ENCODE results near the gene ELFN2.
A peak's percentile ranks its signal among the peaks of the same experiment; 100 is the strongest.
"Not testable (repeated sequence)": the region's sequence is repeated elsewhere in the genome, so short reads cannot be mapped to it uniquely, and the experiment has no call there.

Gene ELFN2

GRCh38 chr22:37409459-37410050 is 17.7 kb downstream of the ELFN2 start:
- no peak for DNase-seq

GRCh38 chr22:37409031-37409430 is 18.2 kb downstream of the ELFN2 start:
- DNase-seq = no peak

DNA sequence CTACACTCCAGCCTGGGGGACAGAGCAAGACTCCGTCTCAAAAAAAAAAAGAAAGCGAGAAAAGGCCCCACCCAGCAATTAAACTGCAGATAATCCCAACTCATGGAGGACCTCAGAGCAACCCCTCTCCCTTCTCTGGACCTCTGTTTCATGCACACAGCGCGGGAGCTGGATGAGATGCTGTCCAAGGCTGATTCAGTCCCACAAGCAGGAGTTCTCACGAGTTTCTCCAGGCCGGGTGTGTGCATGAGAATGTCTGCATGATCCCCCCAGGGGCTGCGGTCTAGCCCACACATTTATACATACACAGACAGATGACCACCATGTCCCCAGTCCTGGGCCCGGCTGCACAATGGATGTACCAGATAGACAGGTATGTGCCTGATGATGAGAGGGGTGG is 19.4 kb downstream of the ELFN2 start:
- no peak for DNase-seq

DNA sequence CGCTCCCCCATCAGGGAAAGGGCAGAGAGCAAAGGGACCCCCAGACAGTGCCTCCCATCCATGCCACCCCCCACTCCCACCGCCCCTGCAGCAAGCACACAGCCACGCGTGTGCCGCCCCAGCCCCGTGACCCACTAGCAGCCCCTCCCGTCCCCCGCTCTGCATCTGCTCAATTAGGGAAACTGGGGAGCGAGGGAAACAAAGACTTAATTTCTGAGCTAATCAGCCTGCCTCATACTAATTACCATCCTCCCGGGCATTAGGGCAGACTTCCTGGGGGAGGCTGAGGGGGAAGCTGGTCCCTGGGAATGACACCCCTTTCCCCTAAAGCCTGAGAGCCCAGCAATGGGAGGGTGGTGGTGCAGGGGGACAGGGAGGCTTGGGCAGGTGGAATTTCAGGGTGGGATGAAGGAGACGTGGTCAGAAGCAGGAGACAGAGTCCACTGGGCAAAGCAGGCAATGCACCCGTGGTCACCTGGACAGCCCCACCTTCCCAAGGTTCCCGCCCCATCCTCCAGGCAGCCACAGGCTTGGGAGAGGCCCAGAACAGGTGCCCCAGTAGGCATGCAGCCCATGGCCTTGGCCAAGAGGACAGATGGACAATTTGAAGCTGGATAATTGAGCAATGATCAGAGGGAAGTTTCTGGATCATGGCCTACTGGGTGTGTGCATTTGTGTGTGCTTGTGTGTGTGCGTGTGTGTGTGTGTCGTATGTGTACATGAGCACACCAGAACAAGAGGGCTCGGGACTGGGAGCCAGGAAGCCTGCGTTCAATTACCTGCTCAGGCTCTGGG is 20.6 kb downstream of the ELFN2 start:
- no peak for DNase-seq

DNA sequence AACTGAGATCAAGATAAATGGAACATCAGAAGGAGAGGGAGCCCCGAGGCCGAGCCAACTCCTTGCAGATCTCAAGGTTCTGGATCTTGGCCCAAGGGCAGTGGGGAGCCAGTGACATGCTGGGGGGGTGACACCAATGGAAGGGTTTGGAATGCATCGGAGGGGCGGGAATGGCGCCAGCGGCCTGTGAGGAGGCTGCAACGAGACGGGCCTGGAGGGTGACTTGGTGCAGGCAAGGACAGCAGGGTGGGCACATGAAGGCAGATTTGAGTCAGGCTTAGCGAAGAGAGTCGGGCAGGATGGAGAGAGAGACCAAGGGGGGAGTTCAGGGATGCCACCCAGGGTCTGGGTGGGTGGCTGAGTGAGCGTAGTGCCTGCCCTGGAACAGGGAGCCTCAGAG is 23.2 kb downstream of the ELFN2 start:
- no peak for DNase-seq

DNA sequence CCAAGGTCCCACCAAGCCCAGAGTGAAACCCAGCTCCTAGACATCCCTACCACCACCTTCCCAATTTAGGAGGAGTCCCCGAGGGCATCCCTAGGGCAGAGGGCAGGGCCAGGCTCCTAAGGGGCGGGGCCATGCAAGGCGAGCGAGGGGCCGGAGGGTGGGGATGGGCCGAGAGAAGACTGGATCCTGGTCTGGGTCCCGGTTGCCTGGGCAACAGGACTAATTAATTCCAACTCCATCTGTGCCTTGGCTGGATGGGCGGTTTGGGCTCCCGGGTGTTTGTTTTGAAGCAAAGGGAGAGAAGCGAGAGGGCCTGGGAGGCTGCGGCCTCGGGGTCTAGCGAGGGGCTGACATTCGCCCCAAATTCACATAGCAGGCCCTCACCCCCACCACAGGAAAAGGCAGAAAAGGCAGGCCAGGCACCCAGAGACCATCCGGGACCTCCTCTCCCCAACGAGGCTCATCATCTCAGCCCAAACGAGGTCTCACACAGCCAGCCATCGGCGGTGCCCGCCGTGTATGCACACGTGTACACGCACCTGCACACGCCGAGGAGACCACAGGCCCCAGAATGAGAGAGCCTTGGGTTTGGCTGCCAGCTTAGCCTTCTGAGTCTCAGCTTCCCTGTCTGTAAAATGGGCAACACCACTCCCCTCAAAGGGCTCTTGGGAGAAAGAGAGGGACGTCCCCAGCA is 23.9 kb downstream of the ELFN2 start:
- no peak for DNase-seq

DNA sequence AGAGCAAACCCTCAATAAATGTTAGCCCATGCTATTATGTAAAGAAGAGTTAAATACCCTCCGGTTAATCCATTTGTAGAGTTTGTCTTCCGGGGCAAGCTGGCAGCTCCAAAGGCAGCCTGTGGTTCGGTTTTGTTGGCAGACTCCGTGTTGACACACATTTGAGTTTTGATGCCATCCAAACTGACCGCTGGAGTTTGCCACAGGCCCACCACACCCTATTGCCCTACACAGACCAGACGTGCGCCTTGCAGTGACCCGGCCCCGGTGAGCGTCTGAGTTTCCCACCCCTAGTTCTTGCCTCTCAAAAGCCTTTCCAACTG is 25.1 kb downstream of the ELFN2 start:
- no peak for DNase-seq

- DNase-seq = peak; percentile 76
Observed at GRCh38 chr22:37401401-37402183, 25.7 kb downstream of the ELFN2 start.

DNA sequence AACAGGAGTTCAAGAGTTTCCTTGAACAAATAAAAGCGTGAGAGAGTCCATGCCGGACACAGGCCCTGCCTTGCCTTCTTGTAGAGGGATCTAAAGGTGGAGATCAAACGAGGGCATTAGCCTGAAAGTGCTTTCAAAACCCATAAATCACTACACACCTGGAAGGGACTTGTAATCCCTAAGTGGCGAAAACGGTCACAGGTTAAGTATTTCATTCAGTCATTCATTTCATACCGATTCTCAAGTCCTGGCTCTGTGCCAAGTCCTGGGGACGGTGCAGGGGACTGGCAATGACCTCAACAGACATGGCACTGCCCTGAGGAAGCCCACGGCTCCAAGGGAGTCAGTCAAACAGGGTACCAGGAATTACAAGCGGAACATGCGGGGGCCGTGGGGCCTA is 26.6 kb downstream of the ELFN2 start:
- DNase-seq = no peak

- DNase-seq = not testable (repeated sequence)
Observed at GRCh38 chr22:37399457-37399856, 27.8 kb downstream of the ELFN2 start.

DNA sequence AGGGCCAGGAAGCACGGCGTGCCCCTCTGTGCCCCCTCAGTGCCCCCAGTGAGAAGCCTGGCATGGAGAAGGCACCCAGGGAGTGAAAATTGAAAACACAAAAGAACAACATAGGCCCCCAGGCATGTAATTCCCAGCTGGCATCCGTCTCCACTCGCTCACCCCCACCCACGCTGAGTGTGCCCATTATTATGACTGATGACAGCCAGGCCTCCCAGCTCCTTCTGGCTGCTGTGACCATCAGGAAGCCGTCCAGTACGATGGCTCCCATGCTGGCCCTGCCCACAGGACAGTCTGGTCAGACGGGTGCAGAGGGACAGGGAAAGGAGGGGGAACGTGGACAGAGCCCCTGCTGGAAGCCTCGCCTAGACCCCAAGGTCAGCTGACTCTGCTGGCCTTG is 30.1 kb downstream of the ELFN2 start:
- DNase-seq = no peak

DNA sequence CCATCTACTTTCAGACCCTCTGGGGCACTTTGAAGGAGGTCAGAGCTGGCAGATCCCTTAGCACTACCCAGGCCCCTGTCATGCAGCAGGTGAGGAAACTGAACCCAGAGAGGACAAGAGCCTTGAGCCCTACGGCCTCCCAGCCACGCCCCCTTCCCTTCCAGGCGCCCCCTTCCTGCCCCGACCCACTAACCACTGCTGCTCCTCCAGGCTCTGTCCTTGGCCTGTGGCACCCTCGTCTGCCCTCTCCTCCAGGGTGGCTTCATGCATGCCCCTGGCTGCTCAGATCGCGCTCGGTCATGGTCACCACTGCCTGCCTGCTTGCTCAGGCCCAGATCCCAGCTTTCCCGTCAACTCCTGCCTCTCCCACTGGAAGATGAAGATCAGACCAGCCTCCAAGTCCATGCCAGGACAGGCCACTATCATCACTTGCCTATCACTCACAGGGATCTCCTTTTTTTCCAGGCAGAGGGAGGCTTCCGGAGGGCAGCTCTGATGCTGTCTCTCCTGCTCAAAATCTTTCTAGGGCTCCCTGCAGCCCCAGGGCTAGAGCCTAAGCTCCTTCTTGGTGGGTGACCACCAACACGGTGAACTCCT is 30.7 kb downstream of the ELFN2 start:
- DNase-seq = no peak

DNA sequence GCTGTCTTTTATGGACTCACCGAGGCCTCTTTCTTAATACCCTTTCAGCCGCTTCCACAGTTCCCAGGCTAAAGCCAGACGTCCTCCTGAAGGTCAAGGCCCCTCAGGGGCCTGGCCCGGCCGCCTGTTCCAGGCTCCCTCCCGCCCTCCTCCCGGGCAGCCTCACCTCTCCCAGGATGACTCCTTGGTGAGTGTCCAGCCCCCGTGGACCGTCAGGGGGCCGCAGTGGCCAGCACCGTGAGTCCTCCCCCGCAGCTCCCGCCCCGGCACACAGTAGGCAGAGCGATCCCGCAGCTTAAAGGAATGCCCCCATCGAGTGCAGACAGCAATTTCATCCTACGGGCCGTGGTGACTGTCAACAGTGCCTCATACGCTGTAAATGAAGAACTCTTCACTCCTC is 32.9 kb downstream of the ELFN2 start:
- DNase-seq = no peak

GRCh38 chr22:37393746-37394145 is 33.5 kb downstream of the ELFN2 start:
- no peak for DNase-seq

DNA sequence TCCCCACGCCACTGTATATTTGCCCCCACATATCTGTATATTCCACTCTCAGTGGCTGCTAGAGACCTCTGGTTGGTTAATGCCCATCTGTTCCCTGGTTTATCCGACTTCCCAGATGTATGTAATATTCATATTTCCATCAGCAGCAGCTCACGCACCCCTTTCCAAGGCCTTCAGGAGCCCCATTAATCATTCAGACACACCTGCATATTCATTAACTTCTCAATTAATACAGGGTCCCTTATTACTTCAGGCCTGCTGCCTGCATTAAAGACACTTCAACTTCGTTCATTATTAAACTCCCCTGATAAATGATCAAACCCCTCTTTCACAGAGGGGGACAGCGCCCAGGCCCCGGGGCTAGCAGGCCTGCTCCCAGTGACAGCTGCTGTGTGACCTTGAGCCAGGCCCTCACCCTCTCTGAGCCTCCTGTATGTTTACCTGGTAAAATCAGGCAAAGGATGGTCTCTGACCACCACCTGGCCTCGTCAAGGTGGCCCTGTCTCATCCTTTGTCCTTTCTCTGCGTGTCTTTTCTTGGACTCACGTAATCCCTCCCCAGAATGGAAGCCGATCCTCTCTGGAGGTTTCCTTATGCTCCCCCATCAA is 34.5 kb downstream of the ELFN2 start:
- DNase-seq = no peak

- DNase-seq = no peak
Observed at GRCh38 chr22:37391702-37392101, 35.6 kb downstream of the ELFN2 start.

- DNase-seq = no peak
Observed at GRCh38 chr22:37390075-37390474, 37.2 kb downstream of the ELFN2 start.

GRCh38 chr22:37388538-37388937 is 38.7 kb downstream of the ELFN2 start:
- no peak for DNase-seq

DNA sequence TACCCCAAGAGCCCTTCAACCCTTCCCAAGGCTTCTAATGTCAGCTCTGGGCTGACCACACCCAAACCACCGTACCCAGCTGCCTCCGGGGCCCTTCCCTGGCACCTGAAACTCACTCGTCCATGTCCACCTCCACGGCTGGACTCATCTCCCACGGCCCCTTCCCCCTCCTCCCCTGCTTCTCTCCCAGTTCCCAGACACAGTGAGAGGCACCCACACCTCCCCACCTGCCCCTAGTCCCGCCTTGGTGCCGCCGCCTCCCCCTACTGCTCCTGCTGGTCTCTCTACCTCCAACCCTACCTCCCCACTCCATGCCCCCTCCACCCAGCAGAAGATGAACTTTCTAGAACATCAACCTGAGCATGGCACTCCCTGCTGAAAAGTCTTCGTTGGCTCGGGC is 39.5 kb downstream of the ELFN2 start:
- no peak for DNase-seq

DNA sequence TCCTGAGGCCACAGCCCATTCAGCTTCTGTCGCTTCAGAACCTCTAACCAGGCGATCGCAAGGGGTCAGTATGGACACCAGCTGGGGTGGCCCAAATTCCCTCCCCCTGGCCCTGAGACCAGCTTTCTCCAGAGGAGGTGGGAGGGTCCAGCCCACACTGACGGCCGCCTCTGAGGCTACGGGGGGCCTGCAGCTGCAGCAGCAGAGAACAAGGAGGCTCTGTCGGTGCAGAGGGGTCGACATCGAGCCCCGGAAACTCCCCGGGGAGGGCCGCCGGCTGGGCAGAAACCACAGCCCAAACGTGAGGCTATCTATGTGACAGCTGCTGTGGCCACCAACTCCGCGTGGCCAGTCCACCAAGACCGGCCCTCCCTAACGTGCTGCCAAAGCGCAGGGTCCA is 40.8 kb downstream of the ELFN2 start:
- no peak for DNase-seq

DNA sequence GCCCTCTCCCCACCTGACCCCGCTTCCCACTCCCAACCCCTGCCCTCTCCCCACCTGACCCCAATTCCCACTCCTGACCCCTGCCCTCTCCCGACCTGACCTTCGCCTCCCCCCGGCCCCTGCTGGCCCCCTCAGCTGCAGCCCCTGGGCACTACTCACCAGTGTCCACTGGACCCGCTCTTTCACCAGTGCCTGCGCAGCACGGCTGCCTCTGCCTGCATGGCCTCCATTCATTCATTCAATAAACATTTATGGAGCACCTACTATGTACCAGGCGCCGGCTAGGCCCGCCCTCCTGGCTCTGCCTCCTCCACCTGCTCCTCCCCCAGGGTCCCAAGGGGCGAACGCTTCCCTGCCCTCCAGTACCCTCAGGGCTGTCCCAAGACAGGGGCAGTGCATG is 42.6 kb downstream of the ELFN2 start:
- DNase-seq = no peak

DNA sequence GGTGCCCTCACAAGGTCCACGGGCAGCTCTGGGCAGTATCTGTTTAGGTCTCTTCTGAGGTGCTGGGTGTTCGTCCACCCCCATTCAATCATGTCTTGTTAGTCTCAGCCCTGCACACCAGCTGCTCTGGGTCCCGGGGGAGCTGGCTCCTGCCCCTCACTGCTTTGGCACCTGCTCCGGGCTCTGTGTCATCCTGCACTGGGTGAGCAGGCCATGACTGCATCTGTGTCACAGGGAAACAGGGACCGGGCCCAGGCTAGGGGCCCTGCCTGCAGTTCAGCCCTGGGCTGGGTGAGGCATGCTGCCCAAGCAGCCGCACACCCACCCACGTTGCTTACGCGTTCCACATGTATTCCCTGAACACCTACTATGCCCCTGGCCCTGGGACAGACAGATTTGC is 43.9 kb downstream of the ELFN2 start:
- DNase-seq = no peak

DNA sequence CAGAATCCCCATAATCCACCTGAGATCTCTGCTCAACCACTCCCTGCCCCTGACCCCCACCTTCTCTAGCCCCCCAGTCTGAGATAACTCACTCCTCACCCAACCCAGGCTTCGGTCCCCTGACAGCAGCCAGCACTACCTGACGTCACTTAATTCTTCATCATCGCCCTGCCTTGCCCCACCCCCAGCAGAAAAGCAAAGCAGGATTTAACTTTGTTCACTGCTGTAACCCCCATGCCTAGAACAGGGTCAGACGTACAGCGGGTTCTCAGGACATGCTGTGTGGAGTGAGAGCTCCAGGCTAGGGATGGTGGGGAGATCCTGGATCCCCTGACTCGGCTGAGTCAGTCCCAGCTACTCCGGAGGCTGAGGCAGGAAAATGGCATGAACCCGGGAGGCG is 45.8 kb downstream of the ELFN2 start:
- DNase-seq = no peak

Data from right hindlimb (tissue), 1 donor.